KOPT-K1 (cell line): ENCODE data around the gene PRODH2.

ENCODE experiments used
- H3K27ac ChIP-seq: fragments of 200-600 bp; sonication (generic); 2 replicates; pipeline ENCODE4 v1.5.1; 2016; ENCODE audit warnings: antibody characterized with exemption, mild to moderate bottlenecking, low read depth, low read length; ENCODE audit not compliant: poor library complexity, severe bottlenecking
- H3K36me3 ChIP-seq: fragments of 200-600 bp; sonication (generic); 2 replicates; pipeline ENCODE4 v1.5.1; 2017; ENCODE audit warnings: antibody characterized with exemption, mild to moderate bottlenecking, low read length, moderate library complexity; ENCODE audit not compliant: insufficient read depth
- H3K9me3 ChIP-seq: fragments of 200-600 bp; sonication (generic); 2 replicates; pipeline ENCODE4 v1.5.1; 2017; ENCODE audit warnings: antibody characterized with exemption, low read length, mild to moderate bottlenecking; ENCODE audit not compliant: insufficient read depth, poor library complexity, severe bottlenecking

Gene PRODH2

GRCh38 chr19:35766571-35767104 lies 46.0 kb downstream of the PRODH2 start:
- no peaks in the 10 kb centered on the region for H3K9me3 ChIP-seq
- H3K36me3 ChIP-seq = peaks cover 76% of the 10 kb centered on the region
- no peak overlapping the region for H3K27ac ChIP-seq

GRCh38 chr19:35764432-35765315 lies 48.0 kb downstream of the PRODH2 start:
- peaks cover 94% of the 10 kb centered on the region for H3K36me3 ChIP-seq
- H3K27ac ChIP-seq = no peak overlapping the region
- H3K9me3 ChIP-seq = no peaks in the 10 kb centered on the region

GRCh38 chr19:35760711-35761349 lies 51.8 kb downstream of the PRODH2 start:
- H3K9me3 ChIP-seq = no peaks in the 10 kb centered on the region
- H3K27ac ChIP-seq = no peak overlapping the region
- peaks cover 58% of the 10 kb centered on the region for H3K36me3 ChIP-seq

- no peaks in the 10 kb centered on the region for H3K9me3 ChIP-seq
- no peak overlapping the region for H3K27ac ChIP-seq
- peaks cover 47% of the 10 kb centered on the region for H3K36me3 ChIP-seq
Observed at GRCh38 chr19:35759697-35760096, 52.9 kb downstream of the PRODH2 start.

- no peaks in the 10 kb centered on the region for H3K9me3 ChIP-seq
- peaks cover 46% of the 10 kb centered on the region for H3K36me3 ChIP-seq
- peak within 1 kb of the TSS; percentile 89 for H3K27ac ChIP-seq
Observed at GRCh38 chr19:35757749-35758608, 54.7 kb downstream of the PRODH2 start, which contains the start of gene PROSER3. Gene PROSER3 (plus strand): TSS chr19:35758176. CDS start chr19:35758216, 40 bp downstream.

- Histone ChIP-seq H3K36me3 (peaks cover 48% of the 10 kb centered on the region), H3K9me3 (no peaks in the 10 kb centered on the region), H3K27ac (peak overlapping the region; percentile 89)
Observed at GRCh38 chr19:35757231-35757748, 55.4 kb downstream of the PRODH2 start.

GRCh38 chr19:35756377-35757230 lies 56.0 kb downstream of the PRODH2 start, which contains the start of gene HSPB6:
Gene HSPB6 (minus strand): TSS chr19:35757029. CDS start chr19:35757008, 21 bp downstream.
- H3K36me3 ChIP-seq = peaks cover 44% of the 10 kb centered on the region

GRCh38 chr19:35755550-35756376 lies 56.9 kb downstream of the PRODH2 start:
- H3K36me3 ChIP-seq = peaks cover 37% of the 10 kb centered on the region; the same call in 1 of the 2 replicates
- no peaks in the 10 kb centered on the region for H3K9me3 ChIP-seq
- H3K27ac ChIP-seq = no peak overlapping the region

More at GRCh38 chr19:35756377-35757230, 56.0 kb downstream of the PRODH2 start, which contains the start of gene HSPB6:
- Histone ChIP-seq H3K9me3 (no peaks in the 10 kb centered on the region), H3K27ac (peak within 1 kb of the TSS; percentile 89)

GRCh38 chr19:35755131-35755549 lies 57.5 kb downstream of the PRODH2 start:
- no peaks in the 10 kb centered on the region for H3K9me3 ChIP-seq
- H3K27ac ChIP-seq = no peak overlapping the region

GRCh38 chr19:35754370-35755130 lies 58.1 kb downstream of the PRODH2 start:
- Histone ChIP-seq H3K27ac (no peak overlapping the region), H3K9me3 (no peaks in the 10 kb centered on the region), H3K36me3 (peaks cover 25% of the 10 kb centered on the region; the same call in 1 of the 2 replicates)

More at GRCh38 chr19:35755131-35755549, 57.5 kb downstream of the PRODH2 start:
- peaks cover 31% of the 10 kb centered on the region; the same call in 1 of the 2 replicates for H3K36me3 ChIP-seq

GRCh38 chr19:35753634-35754369 lies 58.8 kb downstream of the PRODH2 start:
- Histone ChIP-seq H3K27ac (no peak overlapping the region), H3K9me3 (no peaks in the 10 kb centered on the region), H3K36me3 (peaks cover 23% of the 10 kb centered on the region; the same call in 1 of the 2 replicates)
